PC-3 (cell line): ENCODE measurements around the gene GPR137B. TPM values are rescaled to one million over a fixed set of nuclear protein-coding genes. Genes with fewer than 3 reads are reported as not detected.

Source experiments
- ATAC-seq: fragments of 200-7000 bp; cut with Tn5 transposase; 2 replicates; pipeline ENCODE4 v1.9.1; 2020; ENCODE audit warnings: mild to moderate bottlenecking, moderate library complexity
- BruUV-seq: library from RNA; stranded (reverse); fragments of 400-500 nt; replicated peaks from 2 replicates; lab custom pipeline; 2021; lab: Mats Ljungman, UMichigan
- CTCF ChIA-PET: fragments of 300-600 bp; sonication (Branson Sonifier 250); formaldehyde crosslinking; loops from one replicate; lab custom pipeline; 2022; ENCODE audit warnings: antibody characterized with exemption; lab: Charles Lee
- POLR2A ChIA-PET: fragments of 300-600 bp; sonication (Branson Sonifier 250); formaldehyde crosslinking; loops from one replicate; lab custom pipeline; 2022; ENCODE audit warnings: antibody characterized with exemption; ENCODE audit not compliant: unreplicated experiment; lab: Charles Lee
- DNase-seq: peaks from one replicate; pipeline ENCODE4 v3.0.0-alpha.2; 2015
- H2AFZ ChIP-seq: fragments of 300-600 bp; sonication (generic); 2 replicates; pipeline ENCODE4 v1.6.0; 2016; ENCODE audit warnings: antibody characterized with exemption, low read length
- H3F3A ChIP-seq: fragments of 300-600 bp; sonication (generic); one replicate; pipeline ENCODE4 v1.6.0; 2017; ENCODE audit warnings: antibody characterized with exemption, low read length, control low read depth, mild to moderate bottlenecking; ENCODE audit not compliant: unreplicated experiment
- H3K27ac ChIP-seq: fragments of 300-600 bp; sonication (generic); 2 replicates; pipeline ENCODE4 v1.5.1; 2016; ENCODE audit warnings: mild to moderate bottlenecking, low read length
- H3K27me3 ChIP-seq: fragments of 300-600 bp; sonication (generic); 2 replicates; pipeline ENCODE4 v1.6.1; 2016; ENCODE audit warnings: low read length, mixed read lengths
- H3K36me3 ChIP-seq: fragments of 300-600 bp; sonication (generic); 2 replicates; pipeline ENCODE4 v1.6.1; 2016; ENCODE audit warnings: low read depth, mixed run types, low read length, mixed read lengths
- H3K4me1 ChIP-seq: fragments of 300-600 bp; sonication (generic); 2 replicates; pipeline ENCODE4 v1.5.1; 2016; ENCODE audit warnings: low read length; ENCODE audit not compliant: insufficient read depth
- H3K4me2 ChIP-seq: fragments of 300-600 bp; sonication (generic); 2 replicates; pipeline ENCODE4 v1.6.0; 2016; ENCODE audit warnings: low read length
- H3K4me3 ChIP-seq: fragments of 300-600 bp; sonication (generic); 2 replicates; pipeline ENCODE4 v1.5.1; 2016; ENCODE audit warnings: mild to moderate bottlenecking, low read length, mixed read lengths
- H3K79me2 ChIP-seq: fragments of 300-600 bp; sonication (generic); 2 replicates; pipeline ENCODE4 v1.6.1; 2017; ENCODE audit warnings: low read length, mixed read lengths
- H3K9ac ChIP-seq: fragments of 300-600 bp; sonication (generic); 2 replicates; pipeline ENCODE4 v1.6.0; 2016; ENCODE audit warnings: mild to moderate bottlenecking, low read length
- H3K9me2 ChIP-seq: fragments of 300-600 bp; sonication (generic); replicated peaks from 2 replicates; pipeline ENCODE4 v1.6.1; 2016; ENCODE audit warnings: mixed run types, low read length, mixed read lengths
- H3K9me3 ChIP-seq: fragments of 300-600 bp; sonication (generic); 2 replicates; pipeline ENCODE4 v1.6.1; 2016; ENCODE audit warnings: low read length, mixed read lengths
- H4K20me1 ChIP-seq: fragments of 300-600 bp; sonication (generic); 2 replicates; pipeline ENCODE4 v1.6.1; 2016; ENCODE audit warnings: low read length, mixed read lengths
- EZH2 ChIP-seq: fragments of 300-600 bp; sonication (generic); IDR thresholded peaks from one replicate; pipeline ENCODE4 v1.6.1; 2017; ENCODE audit warnings: antibody characterized with exemption, mild to moderate bottlenecking, low read length; ENCODE audit not compliant: unreplicated experiment
- EZH2phosphoT487 ChIP-seq: fragments of 300-600 bp; sonication (generic); IDR thresholded peaks from 2 replicates; pipeline ENCODE4 v1.6.1; 2018; ENCODE audit warnings: mild to moderate bottlenecking, antibody characterized with exemption, low read length, borderline replicate concordance
- intact Hi-C: fragments of 100-400 bp; cut with micrococcal nuclease; formaldehyde crosslinking; loops from 2 replicates; pipeline ENCODE4 v1.9.0; 2023
- total RNA-seq: library from RNA; depleted of rRNA; stranded (reverse); fragments of >200 nt; gene quantifications from 2 replicates; pipeline ENCODE4 v1.2.3, GENCODE V29; 2014
- TF ChIP-seq, protein P1 (sequence below): fragments of 300-600 bp; sonication (generic); conservative IDR thresholded peaks from 2 replicates; pipeline ENCODE4 v1.5.1; 2017; ENCODE audit warnings: antibody characterized with exemption, low read depth, mild to moderate bottlenecking, low read length

GPR137B gene
- total RNA-seq, 1 experiment from 2014 or later, result 2.3 TPM

DNA sequence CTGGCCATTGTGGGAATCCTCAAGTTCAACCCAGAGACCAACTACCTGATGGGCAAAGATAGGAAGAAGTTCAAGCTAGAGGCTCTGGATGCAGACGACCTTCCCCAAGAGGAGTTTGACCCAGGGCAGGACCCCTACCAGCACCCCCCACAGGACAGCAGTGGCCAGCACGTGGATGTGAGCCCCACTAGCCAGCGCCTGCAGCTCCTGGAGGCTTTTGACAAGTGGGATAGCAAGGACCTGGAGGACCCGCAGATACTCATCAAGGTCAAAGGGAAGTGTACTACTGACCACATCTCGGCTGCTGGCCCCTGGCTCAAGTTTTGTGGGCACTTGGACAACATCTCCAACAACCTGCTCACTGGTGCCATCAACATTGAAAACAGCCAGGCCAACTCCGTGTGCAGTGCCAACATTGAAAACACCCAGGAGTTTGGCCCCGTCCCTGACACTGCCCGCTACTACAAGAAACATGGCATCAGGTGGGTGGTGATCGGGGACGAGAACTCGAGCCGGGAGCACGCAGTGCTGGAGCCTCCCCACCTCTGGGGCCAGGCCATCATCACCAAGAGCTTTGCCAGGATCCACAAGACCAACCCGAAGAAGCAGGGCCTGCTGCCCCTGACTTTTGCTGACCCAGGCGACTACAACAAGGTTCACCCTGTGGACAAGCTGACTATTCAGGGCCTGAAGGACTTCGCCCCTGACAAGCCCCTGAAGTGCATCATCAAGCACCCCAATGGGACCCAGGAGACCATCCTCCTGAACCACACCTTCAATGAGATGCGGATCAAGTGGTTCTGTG is 30.6 kb upstream of the GPR137B start:
- Histone ChIP-seq H4K20me1 (no peaks in the 10 kb centered on the region), H3K9me2 (no peaks in the 10 kb centered on the region), H3K36me3 (no peaks in the 10 kb centered on the region), H3K27me3 (no peaks in the 10 kb centered on the region), H3K4me3 (no peak overlapping the region), H3F3A (no peaks in the 10 kb centered on the region), H3K79me2 (no peaks in the 10 kb centered on the region), H3K9ac (no peak overlapping the region), H3K4me1 (no peaks in the 10 kb centered on the region), H3K4me2 (no peak overlapping the region), H2AFZ (no peak overlapping the region), H3K27ac (no peak overlapping the region), H3K9me3 (no peaks in the 10 kb centered on the region)
- intact Hi-C loops, result no loop called here
- TF ChIP-seq EZH2 (no peak), EZH2phosphoT487 (no peak)
- TF ChIP-seq, protein P1, sequence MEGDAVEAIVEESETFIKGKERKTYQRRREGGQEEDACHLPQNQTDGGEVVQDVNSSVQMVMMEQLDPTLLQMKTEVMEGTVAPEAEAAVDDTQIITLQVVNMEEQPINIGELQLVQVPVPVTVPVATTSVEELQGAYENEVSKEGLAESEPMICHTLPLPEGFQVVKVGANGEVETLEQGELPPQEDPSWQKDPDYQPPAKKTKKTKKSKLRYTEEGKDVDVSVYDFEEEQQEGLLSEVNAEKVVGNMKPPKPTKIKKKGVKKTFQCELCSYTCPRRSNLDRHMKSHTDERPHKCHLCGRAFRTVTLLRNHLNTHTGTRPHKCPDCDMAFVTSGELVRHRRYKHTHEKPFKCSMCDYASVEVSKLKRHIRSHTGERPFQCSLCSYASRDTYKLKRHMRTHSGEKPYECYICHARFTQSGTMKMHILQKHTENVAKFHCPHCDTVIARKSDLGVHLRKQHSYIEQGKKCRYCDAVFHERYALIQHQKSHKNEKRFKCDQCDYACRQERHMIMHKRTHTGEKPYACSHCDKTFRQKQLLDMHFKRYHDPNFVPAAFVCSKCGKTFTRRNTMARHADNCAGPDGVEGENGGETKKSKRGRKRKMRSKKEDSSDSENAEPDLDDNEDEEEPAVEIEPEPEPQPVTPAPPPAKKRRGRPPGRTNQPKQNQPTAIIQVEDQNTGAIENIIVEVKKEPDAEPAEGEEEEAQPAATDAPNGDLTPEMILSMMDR, result no peak
- POLR2A ChIA-PET, result no interaction called here
- ATAC-seq, result no peak
- no TSS peak for BruUV-seq
- CTCF ChIA-PET, result no interaction called here
- DNase-seq, result no peak

DNA sequence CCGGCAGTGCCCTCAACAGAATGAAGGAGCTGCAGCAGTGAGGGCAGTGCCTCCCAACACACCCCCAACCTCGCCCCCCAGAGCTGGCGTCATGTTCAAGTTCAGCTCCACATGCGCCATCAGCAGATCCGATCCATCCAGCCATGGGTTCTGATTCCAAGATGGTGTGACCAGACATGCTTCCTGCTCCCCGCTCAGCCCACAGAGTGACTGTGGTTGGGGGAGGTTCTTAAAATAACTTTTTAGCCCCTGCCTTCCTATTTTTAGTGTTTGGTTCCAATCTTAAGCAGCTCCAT is 30.1 kb upstream of the GPR137B start:
- DNase-seq (no peak), ATAC-seq (no peak)
- Histone ChIP-seq H3K4me2 (no peak overlapping the region), H3K36me3 (no peaks in the 10 kb centered on the region), H3K9me3 (no peaks in the 10 kb centered on the region), H3K27me3 (no peaks in the 10 kb centered on the region), H3K4me1 (no peaks in the 10 kb centered on the region), H3K79me2 (no peaks in the 10 kb centered on the region), H3K9ac (no peak overlapping the region), H3K9me2 (no peaks in the 10 kb centered on the region), H4K20me1 (no peaks in the 10 kb centered on the region), H3K4me3 (no peak overlapping the region), H3F3A (no peaks in the 10 kb centered on the region), H3K27ac (no peak overlapping the region), H2AFZ (no peak overlapping the region)
- TF ChIP-seq, protein P1, result no peak
- TF ChIP-seq EZH2phosphoT487 (no peak), EZH2 (no peak)
- ChIA-PET CTCF (interaction anchor here (0.7 kb wide), 1 partner anchor 172 kb away, joined by 3 read pairs; no protein-coding TSS in a partner anchor), POLR2A (no interaction called here)
- intact Hi-C loops, result no loop called here
- BruUV-seq, result no TSS peak

DNA sequence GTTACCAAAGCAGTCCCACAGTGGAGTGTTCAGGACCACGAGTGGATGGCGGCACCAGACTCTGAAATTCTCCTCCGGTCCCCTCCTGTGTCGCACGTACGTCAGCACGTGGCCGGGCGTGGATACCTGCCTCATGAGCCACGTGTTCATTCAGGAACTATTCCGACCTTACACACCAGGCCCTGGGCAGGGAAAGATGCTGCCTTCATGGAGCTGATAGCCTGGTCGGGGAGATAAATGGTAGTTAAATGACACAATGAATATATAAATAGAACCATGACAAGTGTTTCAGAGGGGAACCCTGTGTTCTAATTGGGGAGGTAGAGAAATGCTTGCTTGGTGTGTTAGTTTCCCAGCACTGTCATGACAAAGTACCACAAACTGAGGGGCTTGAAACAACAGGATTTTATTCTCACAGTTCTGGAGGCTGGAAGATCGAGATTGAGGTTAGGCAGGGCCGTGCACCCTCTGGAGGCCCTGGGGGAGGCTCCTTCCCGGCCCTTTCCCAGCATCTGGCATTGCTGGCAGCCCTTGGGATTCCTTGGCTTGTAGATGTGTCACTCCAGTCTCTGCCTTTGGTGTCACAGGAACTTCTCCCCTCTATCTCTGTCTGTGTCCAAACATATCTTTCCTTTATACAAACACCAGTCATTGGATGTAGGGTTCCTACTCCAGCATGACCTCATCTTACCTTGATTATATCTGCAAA is 28.9 kb upstream of the GPR137B start:
- no peak for ATAC-seq
- H3K27me3 ChIP-seq, result no peaks in the 10 kb centered on the region
- DNase-seq, result no peak
- TF ChIP-seq EZH2phosphoT487 (no peak), EZH2 (no peak)
- TF ChIP-seq, protein P1, result no peak
- ChIA-PET CTCF (no interaction called here), POLR2A (no interaction called here)
- H3K9ac ChIP-seq, result no peak overlapping the region
- intact Hi-C loops, result no loop called here
- no peaks in the 10 kb centered on the region for H3K9me3 ChIP-seq
- H3K4me1 ChIP-seq, result no peaks in the 10 kb centered on the region
- H3K4me3 ChIP-seq, result no peak overlapping the region
- H3K27ac ChIP-seq, result no peak overlapping the region
- H3F3A ChIP-seq, result no peaks in the 10 kb centered on the region
- H3K9me2 ChIP-seq, result no peaks in the 10 kb centered on the region
- H2AFZ ChIP-seq, result no peak overlapping the region
- H3K79me2 ChIP-seq, result no peaks in the 10 kb centered on the region
- no peaks in the 10 kb centered on the region for H3K36me3 ChIP-seq
- no peaks in the 10 kb centered on the region for H4K20me1 ChIP-seq
- H3K4me2 ChIP-seq, result no peak overlapping the region
- BruUV-seq, result no TSS peak
